ENCODE data around the gene CELA2A. TPM values are rescaled to one million over a fixed set of nuclear protein-coding genes. Genes with fewer than 3 reads are reported as not detected.

CELA2A gene
- total and polyA plus RNA-seq, 5 donors from 2014 or later = not detected

DNA sequence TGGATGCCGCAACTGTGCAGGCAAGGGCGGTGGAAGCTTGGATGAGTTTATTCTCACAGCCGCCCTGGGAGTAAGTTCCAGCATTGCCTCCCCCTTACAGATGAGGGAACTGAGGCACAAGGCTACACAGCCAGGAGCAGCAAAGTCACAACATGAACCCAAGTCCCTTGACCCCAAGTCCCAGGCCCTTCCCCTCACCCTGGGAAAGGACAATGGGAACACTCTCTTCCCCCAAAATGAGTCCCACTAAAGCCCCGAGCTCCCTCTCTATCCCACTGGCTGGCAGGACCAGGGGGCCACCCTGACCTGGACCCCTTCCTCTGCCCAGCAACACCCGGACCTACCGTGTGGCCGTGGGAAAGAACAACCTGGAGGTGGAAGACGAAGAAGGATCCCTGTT is 14.4 kb upstream of the CELA2A start:
- ATAC-seq (ENCODE audit: low read depth in 2 of 2) (no peak), DNase-seq (no peak)
- Histone ChIP-seq H3K4me1 (ENCODE audit: control insufficient read depth, insufficient read depth, low read length, poor library complexity, severe bottlenecking) (no peaks in the 10 kb centered on the region), H3K9me3 (ENCODE audit: control insufficient read depth in 2 of 2, low read length in 2 of 2) (no peaks in the 10 kb centered on the region), H3K27ac (ENCODE audit: insufficient read depth, low read length, poor library complexity, severe bottlenecking) (no peak overlapping the region), H3K36me3 (ENCODE audit: control insufficient read depth, insufficient read depth, low read length) (no peaks in the 10 kb centered on the region), H3K4me3 (ENCODE audit: low read depth, low read length) (no peak overlapping the region), H3K27me3 (ENCODE audit: control insufficient read depth, insufficient read depth, low read length) (no peaks in the 10 kb centered on the region)
- Mint-ChIP-seq H3K4me3 (no peak overlapping the region), H3K4me1 (no peaks in the 10 kb centered on the region), H3K9me3 (peaks cover 0 to under 1% (median 0%) of the 10 kb centered on the region in 7 donors), H3K36me3 (no peaks in the 10 kb centered on the region), H3K27ac (no peak overlapping the region), H3K27me3 (no peaks in the 10 kb centered on the region)

GRCh38 chr1:15442759-15443158 is 13.8 kb upstream of the CELA2A start:
- H3K36me3 ChIP-seq (ENCODE audit: control insufficient read depth, insufficient read depth, low read length) = no peaks in the 10 kb centered on the region
- Mint-ChIP-seq H3K4me3 (no peak overlapping the region), H3K27ac (no peak overlapping the region), H3K4me1 (no peaks in the 10 kb centered on the region), H3K27me3 (no peaks in the 10 kb centered on the region), H3K36me3 (no peaks in the 10 kb centered on the region), H3K9me3 (peaks cover 0 to 3% (median 0%) of the 10 kb centered on the region in 7 donors)
- H3K9me3 ChIP-seq (ENCODE audit: control insufficient read depth in 2 of 2, low read length in 2 of 2) = no peaks in the 10 kb centered on the region
- ATAC-seq (ENCODE audit: low read depth in 2 of 2) (no peak), DNase-seq (no peak)
- H3K27ac ChIP-seq (ENCODE audit: insufficient read depth, low read length, poor library complexity, severe bottlenecking) = no peak overlapping the region
- H3K4me3 ChIP-seq (ENCODE audit: low read depth, low read length) = no peak overlapping the region
- no peaks in the 10 kb centered on the region for H3K27me3 ChIP-seq (ENCODE audit: control insufficient read depth, insufficient read depth, low read length)
- H3K4me1 ChIP-seq (ENCODE audit: control insufficient read depth, insufficient read depth, low read length, poor library complexity, severe bottlenecking) = no peaks in the 10 kb centered on the region

DNA sequence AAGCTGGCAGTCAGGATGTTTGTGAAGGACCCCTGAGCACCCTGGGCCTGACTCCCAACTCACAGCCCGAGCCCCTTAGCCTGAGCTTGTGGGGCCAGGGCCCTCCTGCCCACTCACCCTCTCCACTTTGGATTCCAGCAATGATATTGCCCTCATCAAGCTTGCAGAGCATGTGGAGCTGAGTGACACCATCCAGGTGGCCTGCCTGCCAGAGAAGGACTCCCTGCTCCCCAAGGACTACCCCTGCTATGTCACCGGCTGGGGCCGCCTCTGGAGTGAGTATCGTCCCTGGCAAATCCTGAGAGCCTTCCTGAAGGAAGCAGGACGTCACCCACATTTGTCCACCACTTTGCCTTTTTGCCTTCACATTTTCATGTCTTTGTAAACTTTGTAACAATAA is 13.3 kb upstream of the CELA2A start:
- H3K4me3 ChIP-seq (ENCODE audit: low read depth, low read length) = no peak overlapping the region
- H3K27ac ChIP-seq (ENCODE audit: insufficient read depth, low read length, poor library complexity, severe bottlenecking) = no peak overlapping the region
- no peaks in the 10 kb centered on the region for H3K36me3 Mint-ChIP-seq
- H3K4me3 Mint-ChIP-seq = no peak overlapping the region
- H3K27me3 ChIP-seq (ENCODE audit: control insufficient read depth, insufficient read depth, low read length) = no peaks in the 10 kb centered on the region
- ATAC-seq (ENCODE audit: low read depth in 2 of 2) = no peak
- H3K4me1 ChIP-seq (ENCODE audit: control insufficient read depth, insufficient read depth, low read length, poor library complexity, severe bottlenecking) = no peaks in the 10 kb centered on the region
- no peaks in the 10 kb centered on the region for H3K9me3 ChIP-seq (ENCODE audit: control insufficient read depth in 2 of 2, low read length in 2 of 2)
- H3K27me3 Mint-ChIP-seq = no peaks in the 10 kb centered on the region
- no peak for DNase-seq
- peaks cover 0 to 3% (median 0%) of the 10 kb centered on the region in 7 donors for H3K9me3 Mint-ChIP-seq
- H3K27ac Mint-ChIP-seq = no peak overlapping the region
- no peaks in the 10 kb centered on the region for H3K4me1 Mint-ChIP-seq
- no peaks in the 10 kb centered on the region for H3K36me3 ChIP-seq (ENCODE audit: control insufficient read depth, insufficient read depth, low read length)

DNA sequence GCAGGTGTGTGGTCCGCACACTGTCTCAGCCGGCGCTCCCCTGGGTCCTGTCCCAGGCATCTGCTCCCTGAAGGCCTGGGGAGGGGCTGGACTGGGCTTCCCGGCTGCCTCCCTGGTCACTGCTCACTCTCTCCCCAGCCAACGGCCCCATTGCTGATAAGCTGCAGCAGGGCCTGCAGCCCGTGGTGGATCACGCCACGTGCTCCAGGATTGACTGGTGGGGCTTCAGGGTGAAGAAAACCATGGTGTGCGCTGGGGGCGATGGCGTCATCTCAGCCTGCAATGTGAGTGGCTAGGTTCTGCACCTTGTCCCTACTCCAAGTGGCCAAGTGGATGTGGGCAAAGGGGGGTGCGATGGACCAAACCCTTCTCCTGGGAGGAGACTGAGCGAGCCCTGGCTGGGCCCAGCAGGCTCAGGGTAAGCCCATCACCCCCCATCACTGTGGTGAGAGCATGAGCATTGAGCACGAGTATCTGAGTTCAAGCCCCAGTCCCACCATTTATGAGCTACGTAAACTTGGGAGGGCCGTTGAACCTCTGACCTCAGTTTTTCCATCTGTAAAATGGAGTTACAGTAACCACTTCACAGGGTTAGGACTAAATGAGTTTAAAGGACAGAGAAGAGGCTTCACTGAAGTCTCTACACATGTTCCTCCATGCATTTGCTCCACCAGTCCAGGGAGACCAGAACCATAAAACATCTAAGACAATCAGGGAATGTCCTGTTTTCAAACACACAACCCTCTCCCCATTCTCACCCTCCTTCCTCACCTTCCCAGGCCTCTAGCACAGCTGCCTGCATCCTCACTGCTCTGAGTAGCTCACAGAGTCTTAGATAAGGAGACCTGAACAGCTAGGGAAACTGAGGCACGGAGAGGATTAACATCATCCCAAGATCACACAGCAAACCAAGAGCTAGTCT is 11.8 kb upstream of the CELA2A start:
- Histone ChIP-seq H3K4me3 (ENCODE audit: low read depth, low read length) (no peak overlapping the region), H3K9me3 (ENCODE audit: control insufficient read depth in 2 of 2, low read length in 2 of 2) (no peaks in the 10 kb centered on the region), H3K27ac (ENCODE audit: insufficient read depth, low read length, poor library complexity, severe bottlenecking) (no peak overlapping the region), H3K4me1 (ENCODE audit: control insufficient read depth, insufficient read depth, low read length, poor library complexity, severe bottlenecking) (no peaks in the 10 kb centered on the region), H3K36me3 (ENCODE audit: control insufficient read depth, insufficient read depth, low read length) (no peaks in the 10 kb centered on the region), H3K27me3 (ENCODE audit: control insufficient read depth, insufficient read depth, low read length) (no peaks in the 10 kb centered on the region)
- Mint-ChIP-seq H3K4me1 (no peaks in the 10 kb centered on the region), H3K4me3 (no peak overlapping the region), H3K9me3 (peaks cover 0 to 3% (median 0%) of the 10 kb centered on the region in 7 donors), H3K27ac (no peak overlapping the region), H3K27me3 (no peaks in the 10 kb centered on the region), H3K36me3 (no peaks in the 10 kb centered on the region)
- no peak for ATAC-seq (ENCODE audit: low read depth in 2 of 2)
- no peak for DNase-seq

GRCh38 chr1:15445390-15446122 is 11.0 kb upstream of the CELA2A start:
- ATAC-seq (ENCODE audit: low read depth in 2 of 2) (no peak), DNase-seq (no peak)
- Histone ChIP-seq H3K9me3 (ENCODE audit: control insufficient read depth in 2 of 2, low read length in 2 of 2) (no peaks in the 10 kb centered on the region), H3K4me1 (ENCODE audit: control insufficient read depth, insufficient read depth, low read length, poor library complexity, severe bottlenecking) (no peaks in the 10 kb centered on the region), H3K36me3 (ENCODE audit: control insufficient read depth, insufficient read depth, low read length) (no peaks in the 10 kb centered on the region), H3K4me3 (ENCODE audit: low read depth, low read length) (no peak overlapping the region), H3K27me3 (ENCODE audit: control insufficient read depth, insufficient read depth, low read length) (no peaks in the 10 kb centered on the region), H3K27ac (ENCODE audit: insufficient read depth, low read length, poor library complexity, severe bottlenecking) (no peak overlapping the region)
- Mint-ChIP-seq H3K27ac (peak overlapping the region in 1 of 3 donors; percentile 67), H3K4me3 (no peak overlapping the region), H3K4me1 (no peaks in the 10 kb centered on the region), H3K27me3 (no peaks in the 10 kb centered on the region), H3K9me3 (peaks cover 0 to 3% (median 0%) of the 10 kb centered on the region in 7 donors), H3K36me3 (no peaks in the 10 kb centered on the region)

GRCh38 chr1:15446212-15446611 is 10.3 kb upstream of the CELA2A start:
- Mint-ChIP-seq H3K9me3 (peaks cover 0 to 3% (median 0%) of the 10 kb centered on the region in 7 donors), H3K27me3 (no peaks in the 10 kb centered on the region), H3K4me3 (no peak overlapping the region), H3K27ac (peak overlapping the region in 1 of 3 donors; percentile 67), H3K36me3 (no peaks in the 10 kb centered on the region), H3K4me1 (no peaks in the 10 kb centered on the region)
- Histone ChIP-seq H3K4me1 (ENCODE audit: control insufficient read depth, insufficient read depth, low read length, poor library complexity, severe bottlenecking) (no peaks in the 10 kb centered on the region), H3K27ac (ENCODE audit: insufficient read depth, low read length, poor library complexity, severe bottlenecking) (no peak overlapping the region), H3K4me3 (ENCODE audit: low read depth, low read length) (no peak overlapping the region), H3K9me3 (ENCODE audit: control insufficient read depth in 2 of 2, low read length in 2 of 2) (no peaks in the 10 kb centered on the region), H3K27me3 (ENCODE audit: control insufficient read depth, insufficient read depth, low read length) (no peaks in the 10 kb centered on the region), H3K36me3 (ENCODE audit: control insufficient read depth, insufficient read depth, low read length) (no peaks in the 10 kb centered on the region)
- ATAC-seq (ENCODE audit: low read depth in 2 of 2) (no peak), DNase-seq (no peak)

GRCh38 chr1:15448877-15449462 is 7.6 kb upstream of the CELA2A start:
- Mint-ChIP-seq H3K27ac (no peak overlapping the region), H3K9me3 (peaks cover 0 to 3% (median 0%) of the 10 kb centered on the region in 7 donors), H3K36me3 (no peaks in the 10 kb centered on the region), H3K27me3 (peaks cover 4% of the 10 kb centered on the region), H3K4me1 (no peaks in the 10 kb centered on the region), H3K4me3 (no peak overlapping the region)
- no peaks in the 10 kb centered on the region for H3K27me3 ChIP-seq (ENCODE audit: control insufficient read depth, insufficient read depth, low read length)
- no peak overlapping the region for H3K4me3 ChIP-seq (ENCODE audit: low read depth, low read length)
- no peaks in the 10 kb centered on the region for H3K4me1 ChIP-seq (ENCODE audit: control insufficient read depth, insufficient read depth, low read length, poor library complexity, severe bottlenecking)
- ATAC-seq (ENCODE audit: low read depth in 2 of 2) = no peak
- no peak overlapping the region for H3K27ac ChIP-seq (ENCODE audit: insufficient read depth, low read length, poor library complexity, severe bottlenecking)
- no peak for DNase-seq
- no peaks in the 10 kb centered on the region for H3K36me3 ChIP-seq (ENCODE audit: control insufficient read depth, insufficient read depth, low read length)
- H3K9me3 ChIP-seq (ENCODE audit: control insufficient read depth in 2 of 2, low read length in 2 of 2) = no peaks in the 10 kb centered on the region
